NB4 (cell line): ENCODE data around the gene RETREG1.

ENCODE experiments used
- DNase-seq: peaks from one replicate; pipeline ENCODE4 v3.0.0; 2010; ENCODE audit warnings: low read depth
- H3K4me3 ChIP-seq: one replicate; pipeline ENCODE4 v1.5.1; 2011; ENCODE audit warnings: mild to moderate bottlenecking, low read depth, low read length, moderate library complexity
- MYC ChIP-seq: IDR thresholded peaks from 2 replicates; pipeline ENCODE4 v1.6.1; 2011; ENCODE audit warnings: low read depth, low read length
- POLR2A ChIP-seq: IDR thresholded peaks from 2 replicates; pipeline ENCODE4 v1.6.1; 2011; ENCODE audit warnings: mild to moderate bottlenecking; ENCODE audit not compliant: insufficient read length; ENCODE audit errors: extremely low read depth
- TF ChIP-seq, protein P1 (sequence below): IDR thresholded peaks from 2 replicates; pipeline ENCODE4 v1.6.1; 2011; ENCODE audit warnings: low read depth, low read length
- TF ChIP-seq, protein P2 (sequence below): IDR thresholded peaks from one replicate; pipeline ENCODE4 v1.5.1; 2012; ENCODE audit warnings: low read depth, low read length

The RETREG1 gene

GRCh38 chr5:16585041-16585667 is 31.6 kb downstream of the RETREG1 start:
- no peak overlapping the region for H3K4me3 ChIP-seq
- DNase-seq: no peak
- TF ChIP-seq, protein P1, sequence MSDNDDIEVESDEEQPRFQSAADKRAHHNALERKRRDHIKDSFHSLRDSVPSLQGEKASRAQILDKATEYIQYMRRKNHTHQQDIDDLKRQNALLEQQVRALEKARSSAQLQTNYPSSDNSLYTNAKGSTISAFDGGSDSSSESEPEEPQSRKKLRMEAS: no peak
- TF ChIP-seq, protein P2, sequence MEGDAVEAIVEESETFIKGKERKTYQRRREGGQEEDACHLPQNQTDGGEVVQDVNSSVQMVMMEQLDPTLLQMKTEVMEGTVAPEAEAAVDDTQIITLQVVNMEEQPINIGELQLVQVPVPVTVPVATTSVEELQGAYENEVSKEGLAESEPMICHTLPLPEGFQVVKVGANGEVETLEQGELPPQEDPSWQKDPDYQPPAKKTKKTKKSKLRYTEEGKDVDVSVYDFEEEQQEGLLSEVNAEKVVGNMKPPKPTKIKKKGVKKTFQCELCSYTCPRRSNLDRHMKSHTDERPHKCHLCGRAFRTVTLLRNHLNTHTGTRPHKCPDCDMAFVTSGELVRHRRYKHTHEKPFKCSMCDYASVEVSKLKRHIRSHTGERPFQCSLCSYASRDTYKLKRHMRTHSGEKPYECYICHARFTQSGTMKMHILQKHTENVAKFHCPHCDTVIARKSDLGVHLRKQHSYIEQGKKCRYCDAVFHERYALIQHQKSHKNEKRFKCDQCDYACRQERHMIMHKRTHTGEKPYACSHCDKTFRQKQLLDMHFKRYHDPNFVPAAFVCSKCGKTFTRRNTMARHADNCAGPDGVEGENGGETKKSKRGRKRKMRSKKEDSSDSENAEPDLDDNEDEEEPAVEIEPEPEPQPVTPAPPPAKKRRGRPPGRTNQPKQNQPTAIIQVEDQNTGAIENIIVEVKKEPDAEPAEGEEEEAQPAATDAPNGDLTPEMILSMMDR: peak; percentile 63

DNA sequence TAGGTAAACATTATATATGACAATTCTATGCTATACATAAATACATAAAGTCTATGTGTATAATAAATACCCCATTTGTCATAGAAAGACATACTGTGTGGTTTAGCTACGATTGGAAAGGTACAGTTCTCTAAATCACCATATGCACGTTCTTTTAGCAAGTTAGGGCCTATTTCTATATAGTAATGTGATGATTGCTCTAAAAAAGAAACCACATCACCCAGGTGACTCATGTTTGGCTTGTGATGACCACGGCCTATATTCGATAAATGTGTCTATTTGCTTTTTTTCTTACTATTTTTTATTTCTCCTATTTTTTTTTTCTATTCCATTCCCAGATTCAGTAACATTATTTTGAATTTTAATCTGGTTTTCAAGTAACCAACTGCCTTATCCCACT is 34.7 kb downstream of the RETREG1 start:
- no peak for DNase-seq
- TF ChIP-seq POLR2A: no peak
- TF ChIP-seq, protein P2: no peak
- H3K4me3 ChIP-seq: no peak overlapping the region

GRCh38 chr5:16580382-16580781 is 36.4 kb downstream of the RETREG1 start:
- no peak for TF ChIP-seq POLR2A
- TF ChIP-seq, protein P1: no peak
- TF ChIP-seq, protein P2: no peak
- H3K4me3 ChIP-seq: no peak overlapping the region
- DNase-seq: no peak

DNA sequence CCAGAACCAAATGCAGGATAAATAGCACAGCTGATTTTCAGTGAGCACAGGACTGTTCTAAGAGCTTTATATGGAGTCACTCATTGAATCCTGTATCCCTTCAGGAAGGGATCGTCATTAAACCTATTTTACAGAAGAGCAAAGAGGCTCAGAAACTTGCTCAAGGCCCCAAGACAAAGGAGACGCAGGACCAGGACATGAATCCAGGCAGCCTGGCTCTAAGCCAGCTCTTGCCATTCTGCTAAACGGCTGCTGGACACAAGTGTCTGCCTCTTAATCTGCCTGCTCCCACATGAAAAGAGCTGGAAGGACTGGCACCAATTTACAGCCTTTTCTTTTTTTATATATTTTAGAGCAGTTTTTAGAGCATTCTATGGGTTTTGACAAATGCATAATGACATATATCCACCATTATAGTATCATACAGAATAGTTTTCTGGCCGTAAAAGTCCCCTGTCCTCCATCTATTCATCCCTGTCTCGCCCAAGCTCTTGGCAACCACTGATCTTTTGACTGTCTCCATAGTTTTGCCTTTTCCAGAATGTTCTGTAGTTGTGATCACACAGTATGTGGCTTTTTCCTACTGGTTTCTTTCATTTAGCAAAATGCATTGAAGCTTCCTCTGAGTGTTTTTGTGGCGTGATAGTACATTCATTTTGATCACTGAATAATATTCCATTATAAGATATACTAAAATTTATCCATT is 37.5 kb downstream of the RETREG1 start:
- no peak for DNase-seq
- no peak for TF ChIP-seq POLR2A
- no peak for TF ChIP-seq MYC
- H3K4me3 ChIP-seq: no peak overlapping the region

GRCh38 chr5:16578474-16578883 is 38.3 kb downstream of the RETREG1 start:
- DNase-seq: no peak
- TF ChIP-seq POLR2A: no peak
- TF ChIP-seq, protein P1: no peak
- TF ChIP-seq MYC: no peak
- TF ChIP-seq, protein P2: no peak
- H3K4me3 ChIP-seq: no peak overlapping the region

DNA sequence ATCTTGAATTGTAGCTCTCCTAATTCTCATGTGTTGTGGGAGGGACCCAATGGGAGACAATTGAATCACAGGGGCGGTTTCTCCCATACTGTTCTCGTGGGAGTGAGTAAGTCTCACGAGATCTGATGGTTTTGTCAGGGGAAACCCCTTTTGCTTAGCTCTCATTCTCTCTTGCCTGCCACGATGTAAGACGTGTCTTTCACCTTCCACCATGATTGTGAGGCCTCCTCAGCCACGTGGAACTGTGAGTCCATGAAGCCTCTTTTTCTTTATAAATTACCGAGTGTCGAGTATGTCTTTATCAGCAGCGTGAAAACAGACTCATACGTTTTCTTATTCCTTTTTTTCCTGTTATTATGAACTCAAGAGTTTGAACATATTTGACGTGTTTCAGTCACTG is 39.1 kb downstream of the RETREG1 start:
- no peak overlapping the region for H3K4me3 ChIP-seq
- DNase-seq: peak; percentile 18
- TF ChIP-seq, protein P2: no peak
- no peak for TF ChIP-seq POLR2A
- TF ChIP-seq MYC: no peak
- TF ChIP-seq, protein P1: no peak
